HG03139 (cell line): ENCODE measurements around the gene OGA.
A peak's percentile ranks its signal among the peaks of the same experiment; 100 is the strongest.

Experiments used
- ATAC-seq: cut with Tn5 transposase; IDR thresholded peaks from one replicate; pipeline ENCODE4 v1.9.1; 2021; ENCODE audit not compliant: unreplicated experiment

Gene OGA

GRCh38 chr10:101818119-101818871, at the start of gene OGA:
OGA (minus strand) TSS chr10:101818444; CDS start chr10:101818022, 422 bp downstream.
- ATAC-seq, result peak; percentile 88

GRCh38 chr10:101867931-101868330, 49.7 kb upstream of the OGA start:
- ATAC-seq, result no peak

GRCh38 chr10:101859530-101859929, 41.3 kb upstream of the OGA start:
- no peak for ATAC-seq

GRCh38 chr10:101858723-101859500, 40.7 kb upstream of the OGA start:
- no peak for ATAC-seq

GRCh38 chr10:101857802-101858476, 39.7 kb upstream of the OGA start:
- no peak for ATAC-seq

- ATAC-seq, result no peak
Measured at GRCh38 chr10:101856626-101857025, 38.4 kb upstream of the OGA start.

- ATAC-seq, result no peak
Measured at GRCh38 chr10:101851411-101852116, 33.3 kb upstream of the OGA start.

GRCh38 chr10:101850749-101851148, 32.5 kb upstream of the OGA start:
- ATAC-seq, result no peak

- no peak for ATAC-seq
Measured at GRCh38 chr10:101848894-101849351, 30.7 kb upstream of the OGA start.

- no peak for ATAC-seq
Measured at GRCh38 chr10:101848408-101848807, 30.2 kb upstream of the OGA start.

GRCh38 chr10:101845893-101846292, 27.6 kb upstream of the OGA start:
- no peak for ATAC-seq

- no peak for ATAC-seq
Measured at GRCh38 chr10:101843032-101844021, 25.1 kb upstream of the OGA start, which contains the start of gene KCNIP2. KCNIP2 (minus strand) TSS chr10:101843800; CDS start chr10:101843568, 232 bp downstream.

GRCh38 chr10:101841826-101842225, 23.6 kb upstream of the OGA start:
- ATAC-seq, result no peak

- ATAC-seq, result peak; percentile 63
Measured at GRCh38 chr10:101840741-101841453, 22.7 kb upstream of the OGA start.

GRCh38 chr10:101840102-101840684, 21.9 kb upstream of the OGA start:
- no peak for ATAC-seq

- ATAC-seq, result no peak
Measured at GRCh38 chr10:101839416-101840063, 21.3 kb upstream of the OGA start.

- ATAC-seq, result no peak
Measured at GRCh38 chr10:101839002-101839401, 20.8 kb upstream of the OGA start.

- no peak for ATAC-seq
Measured at GRCh38 chr10:101838416-101838970, 20.2 kb upstream of the OGA start.
